Psoas muscle (tissue), 8 donors: Measurements from ENCODE around the gene AFF3. TPM values are rescaled to one million over a fixed set of nuclear protein-coding genes. Genes with fewer than 3 reads are reported as not detected.

Source experiments
- ATAC-seq, 4 donors: fragments of 200-7000 bp; cut with Tn5 transposase; one replicate each; pipeline ENCODE4 v1.9.1; 2020; ENCODE audit warnings: moderate library complexity in 3 of 4, mild to moderate bottlenecking in 2 of 4
- DNase-seq, 2 donors: peaks; one replicate each; pipeline ENCODE4 v3.0.0-alpha.2; 2020
- H3K27ac ChIP-seq: fragments of 200-600 bp; one replicate; pipeline ENCODE4 v1.8.0; 2022
- H3K27me3 ChIP-seq, 3 donors: fragments of 200-600 bp in 1 of 3; one replicate each; pipeline versions ENCODE4 v1.6.1 to v1.8.0; 2013 to 2022; ENCODE audit warnings: low read length in 2 of 3, mild to moderate bottlenecking in 2 of 3, moderate library complexity in 1 of 3; ENCODE audit not compliant: insufficient read depth in 3 of 3
- H3K36me3 ChIP-seq, 2 donors: fragments of 200-600 bp in 1 of 2; one replicate each; pipeline versions ENCODE4 v1.6.1 to v1.8.0; 2013 to 2022; ENCODE audit warnings: low read depth in 1 of 2, mild to moderate bottlenecking in 1 of 2, moderate library complexity in 1 of 2; ENCODE audit not compliant: insufficient read depth in 1 of 2
- H3K4me1 ChIP-seq: fragments of 200-600 bp; one replicate; pipeline ENCODE4 v1.8.0; 2022
- H3K4me3 ChIP-seq: fragments of 200-600 bp; one replicate; pipeline ENCODE4 v1.8.0; 2022; ENCODE audit warnings: mild to moderate bottlenecking
- H3K9me3 ChIP-seq: fragments of 200-600 bp; one replicate; pipeline ENCODE4 v1.8.0; 2022
- WGBS, 3 donors: extraction: QIAGEN DNeasy Blood & Tissue Kit; methylation state at CpG; one replicate each; pipeline versions ENCODE4 v1.1.6 to v1.1.7; 2013; 5-methylcytosine and 5-hydroxymethylcytosine counted together
- intact Hi-C, 2 donors: fragments of 100-400 bp; cut with DNase I; formaldehyde crosslinking; loops; one replicate each; pipeline versions ENCODE4 v1.11.0 to v1.14.2; 2022
- polyA plus RNA-seq, 3 donors: library from polyadenylated mRNA; stranded (reverse); fragments of 200-250 nt; gene quantifications; one replicate each; pipeline ENCODE4 v1.2.3, GENCODE V29; 2013
- total RNA-seq, 4 donors: library from RNA; stranded (reverse); fragmentation: NEBNext Ultra II Directional in 2 of 4; extraction: Animal tissue kit (Norgen Biotek cat#: 25700) in 2 of 4; gene quantifications; one replicate each; pipeline versions ENCODE4 v1.2.1 to v1.2.4, GENCODE V29; 2021 to 2023
- TF ChIP-seq, protein P1 (sequence below): fragments of 200-600 bp; IDR thresholded peaks from one replicate; pipeline ENCODE4 v1.8.0; 2022; ENCODE audit warnings: antibody characterized with exemption
- donor health status: healthy with polysubstance abuse.
- donor health status: DM: no; HTN: no; CAD: no; lungs with moderate emphysema.
- donor health status: Bipolar disorder and iron deficiency.
- donor health status: healthy.
- donor health status: DM: yes; HTN: yes; CAD: no.
- donor health status: DM: no; HTN: no; CAD: no.
- donor health status: DM: no; HTN: no; CAD: no.
- donor health status: DM: yes; HTN: yes; CAD: no.

AFF3 gene
- total and polyA plus RNA-seq, 7 donors, result 0.08 to 2.9 (median 0.44) TPM

GRCh38 chr2:99607861-99608491 is 534.4 kb downstream of the AFF3 start:
- no peaks in the 10 kb centered on the region for H3K36me3 ChIP-seq
- H3K27ac ChIP-seq, result no peak overlapping the region
- H3K4me1 ChIP-seq, result no peaks in the 10 kb centered on the region
- ATAC-seq (no peak), DNase-seq (no peak)
- no peaks in the 10 kb centered on the region for H3K27me3 ChIP-seq
- TF ChIP-seq, protein P1, sequence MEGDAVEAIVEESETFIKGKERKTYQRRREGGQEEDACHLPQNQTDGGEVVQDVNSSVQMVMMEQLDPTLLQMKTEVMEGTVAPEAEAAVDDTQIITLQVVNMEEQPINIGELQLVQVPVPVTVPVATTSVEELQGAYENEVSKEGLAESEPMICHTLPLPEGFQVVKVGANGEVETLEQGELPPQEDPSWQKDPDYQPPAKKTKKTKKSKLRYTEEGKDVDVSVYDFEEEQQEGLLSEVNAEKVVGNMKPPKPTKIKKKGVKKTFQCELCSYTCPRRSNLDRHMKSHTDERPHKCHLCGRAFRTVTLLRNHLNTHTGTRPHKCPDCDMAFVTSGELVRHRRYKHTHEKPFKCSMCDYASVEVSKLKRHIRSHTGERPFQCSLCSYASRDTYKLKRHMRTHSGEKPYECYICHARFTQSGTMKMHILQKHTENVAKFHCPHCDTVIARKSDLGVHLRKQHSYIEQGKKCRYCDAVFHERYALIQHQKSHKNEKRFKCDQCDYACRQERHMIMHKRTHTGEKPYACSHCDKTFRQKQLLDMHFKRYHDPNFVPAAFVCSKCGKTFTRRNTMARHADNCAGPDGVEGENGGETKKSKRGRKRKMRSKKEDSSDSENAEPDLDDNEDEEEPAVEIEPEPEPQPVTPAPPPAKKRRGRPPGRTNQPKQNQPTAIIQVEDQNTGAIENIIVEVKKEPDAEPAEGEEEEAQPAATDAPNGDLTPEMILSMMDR, result no peak
- H3K4me3 ChIP-seq, result no peak overlapping the region
- no peaks in the 10 kb centered on the region for H3K9me3 ChIP-seq
- WGBS, 3 donors, result 32 to 43% (median 38%) methylated on average over 4 of the region's 4 CpGs
- intact Hi-C loops, result no loop called here

DNA sequence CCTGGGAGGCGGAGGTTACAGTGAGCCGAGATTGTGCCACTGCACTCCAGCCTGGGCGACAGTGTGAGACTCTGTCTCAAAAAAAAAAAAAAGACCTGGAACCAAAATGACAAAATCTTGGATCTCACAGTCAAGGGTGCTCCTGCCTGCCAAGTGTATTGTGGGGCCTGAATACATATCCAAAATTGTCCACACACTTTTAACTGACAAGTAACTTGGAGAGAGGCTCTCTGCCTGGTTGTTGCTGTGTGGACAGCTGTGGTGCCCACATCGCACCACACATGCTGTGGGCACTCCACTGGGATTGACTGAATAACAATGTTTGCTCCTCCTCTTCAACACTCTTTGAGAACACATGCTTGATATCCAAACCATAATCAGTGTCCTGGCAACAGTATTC is 534.9 kb downstream of the AFF3 start:
- 31 to 50% (median 45%) methylated on average over 4 of the region's 4 CpGs for WGBS, 3 donors

GRCh38 chr2:99605036-99605435 is 537.4 kb downstream of the AFF3 start:
- 73 to 80% (median 78%) methylated on average over 7 of the region's 7 CpGs for WGBS, 3 donors
- ATAC-seq, result no peak
- DNase-seq, result no peak
- H3K36me3 ChIP-seq, result no peaks in the 10 kb centered on the region
- H3K9me3 ChIP-seq, result no peaks in the 10 kb centered on the region
- peaks cover 0 to 16% (median 3%) of the 10 kb centered on the region in 3 donors for H3K27me3 ChIP-seq
- H3K4me1 ChIP-seq, result no peaks in the 10 kb centered on the region
- no peak overlapping the region for H3K27ac ChIP-seq
- intact Hi-C loops, result no loop called here
- TF ChIP-seq, protein P1, result no peak
- no peak overlapping the region for H3K4me3 ChIP-seq

More for the DNA sequence above, 534.9 kb downstream of the AFF3 start:
- H3K4me3 ChIP-seq, result no peak overlapping the region
- TF ChIP-seq, protein P1, result no peak
- H3K4me1 ChIP-seq, result no peaks in the 10 kb centered on the region
- ATAC-seq, result no peak
- no peak overlapping the region for H3K27ac ChIP-seq
- DNase-seq, result no peak
- intact Hi-C loops, result no loop called here
- H3K27me3 ChIP-seq, result no peaks in the 10 kb centered on the region
- no peaks in the 10 kb centered on the region for H3K9me3 ChIP-seq
- no peaks in the 10 kb centered on the region for H3K36me3 ChIP-seq

DNA sequence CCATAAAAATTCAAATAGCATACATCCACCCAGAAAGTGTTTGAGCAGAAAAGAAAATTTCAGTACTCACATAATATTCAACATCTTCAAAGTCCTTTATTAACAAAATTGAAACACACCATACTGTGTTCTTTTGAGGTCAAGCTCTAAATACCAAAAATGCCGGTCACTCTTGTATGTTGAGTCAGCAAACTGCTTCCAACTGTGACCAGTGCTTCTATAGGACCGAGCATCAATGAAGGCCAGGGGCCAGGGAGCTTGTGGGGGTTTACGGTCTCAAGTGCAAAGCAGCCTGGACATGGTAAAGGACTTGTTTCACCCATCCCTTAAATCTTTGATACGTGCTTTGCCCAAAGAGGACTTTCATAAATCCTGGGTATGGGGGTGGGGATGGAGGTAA is 539.9 kb downstream of the AFF3 start:
- DNase-seq (no peak), ATAC-seq (no peak)
- WGBS, 3 donors, result 71 to 81% (median 78%) methylated on average over 4 of the region's 4 CpGs
- Histone ChIP-seq H3K9me3 (no peaks in the 10 kb centered on the region), H3K36me3 (no peaks in the 10 kb centered on the region), H3K4me3 (no peak overlapping the region), H3K27me3 (peaks cover 0 to 16% (median 3%) of the 10 kb centered on the region in 3 donors), H3K4me1 (no peaks in the 10 kb centered on the region), H3K27ac (no peak overlapping the region)
- intact Hi-C loops, result no loop called here
- TF ChIP-seq, protein P1, result no peak
